ENCODE results near the gene ZNF527. TPM values are rescaled to one million over a fixed set of nuclear protein-coding genes. Genes with fewer than 3 reads are reported as not detected.
"Not testable (repeated sequence)": the region's sequence is repeated elsewhere in the genome, so short reads cannot be mapped to it uniquely, and the experiment has no call there.

ZNF527 gene
- polyA plus RNA-seq, 1 experiment: 4.0 TPM

DNA sequence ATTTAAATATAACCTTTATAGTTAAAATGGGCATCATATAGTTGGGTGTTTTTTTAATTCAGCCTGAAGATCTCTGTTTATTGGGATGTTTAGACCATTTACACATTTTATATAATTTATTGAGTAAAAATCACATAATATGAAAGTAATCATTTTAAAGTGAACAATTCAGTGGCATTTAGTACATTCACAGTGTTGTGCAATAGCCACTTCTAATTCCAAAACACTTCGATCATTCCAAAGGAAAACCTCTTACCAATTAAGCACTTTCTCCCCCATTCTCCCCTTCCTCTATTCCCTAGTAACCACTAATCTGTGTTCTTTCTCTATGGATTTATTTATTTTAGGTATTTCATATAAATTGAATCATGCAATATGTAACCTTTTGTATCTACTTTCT, 30.2 kb downstream of the ZNF527 start:
- CTCF ChIA-PET: no interaction called here
- DNase-seq (ENCODE audit: low read depth, low spot score): no peak
- Histone ChIP-seq H3K27ac (ENCODE audit: low read depth, low read length) (no peak overlapping the region), H3K4me3 (ENCODE audit: low read depth, low read length) (no peak overlapping the region), H3K9me3 (ENCODE audit: control insufficient read depth, insufficient read depth, low read length) (peaks cover 37% of the 10 kb centered on the region), H3K27me3 (ENCODE audit: control insufficient read depth, insufficient read depth, low read length) (no peaks in the 10 kb centered on the region)
- POLR2A ChIA-PET: no interaction called here
- TF ChIP-seq, protein P1, sequence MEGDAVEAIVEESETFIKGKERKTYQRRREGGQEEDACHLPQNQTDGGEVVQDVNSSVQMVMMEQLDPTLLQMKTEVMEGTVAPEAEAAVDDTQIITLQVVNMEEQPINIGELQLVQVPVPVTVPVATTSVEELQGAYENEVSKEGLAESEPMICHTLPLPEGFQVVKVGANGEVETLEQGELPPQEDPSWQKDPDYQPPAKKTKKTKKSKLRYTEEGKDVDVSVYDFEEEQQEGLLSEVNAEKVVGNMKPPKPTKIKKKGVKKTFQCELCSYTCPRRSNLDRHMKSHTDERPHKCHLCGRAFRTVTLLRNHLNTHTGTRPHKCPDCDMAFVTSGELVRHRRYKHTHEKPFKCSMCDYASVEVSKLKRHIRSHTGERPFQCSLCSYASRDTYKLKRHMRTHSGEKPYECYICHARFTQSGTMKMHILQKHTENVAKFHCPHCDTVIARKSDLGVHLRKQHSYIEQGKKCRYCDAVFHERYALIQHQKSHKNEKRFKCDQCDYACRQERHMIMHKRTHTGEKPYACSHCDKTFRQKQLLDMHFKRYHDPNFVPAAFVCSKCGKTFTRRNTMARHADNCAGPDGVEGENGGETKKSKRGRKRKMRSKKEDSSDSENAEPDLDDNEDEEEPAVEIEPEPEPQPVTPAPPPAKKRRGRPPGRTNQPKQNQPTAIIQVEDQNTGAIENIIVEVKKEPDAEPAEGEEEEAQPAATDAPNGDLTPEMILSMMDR (IDR thresholded peaks at IDR 0.05; ENCODE audit: low read depth, low read length): no peak

DNA sequence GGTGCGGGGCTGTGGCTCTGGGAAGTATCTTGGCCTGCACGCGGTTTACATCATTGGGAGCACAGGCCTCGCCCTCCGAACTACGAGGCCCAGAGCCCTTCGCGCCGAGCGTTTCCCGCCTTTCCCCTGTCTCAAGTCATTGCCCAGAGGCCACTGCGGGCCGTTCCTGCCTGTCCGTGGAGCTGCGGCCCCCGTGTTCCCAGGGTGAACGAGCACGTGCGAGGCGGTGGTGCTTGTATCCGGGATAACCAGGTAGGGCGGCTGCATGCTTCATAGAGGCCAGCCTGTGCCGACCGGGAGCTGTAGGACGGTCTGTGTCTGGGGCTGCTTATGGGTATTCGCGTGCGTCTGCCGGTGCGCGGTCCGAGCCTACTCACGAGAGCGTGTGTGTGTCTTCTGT, 32.5 kb downstream of the ZNF527 start:
- CTCF ChIA-PET: no interaction called here
- TF ChIP-seq, protein P1 (IDR thresholded peaks at IDR 0.05; ENCODE audit: low read depth, low read length): no peak

DNA sequence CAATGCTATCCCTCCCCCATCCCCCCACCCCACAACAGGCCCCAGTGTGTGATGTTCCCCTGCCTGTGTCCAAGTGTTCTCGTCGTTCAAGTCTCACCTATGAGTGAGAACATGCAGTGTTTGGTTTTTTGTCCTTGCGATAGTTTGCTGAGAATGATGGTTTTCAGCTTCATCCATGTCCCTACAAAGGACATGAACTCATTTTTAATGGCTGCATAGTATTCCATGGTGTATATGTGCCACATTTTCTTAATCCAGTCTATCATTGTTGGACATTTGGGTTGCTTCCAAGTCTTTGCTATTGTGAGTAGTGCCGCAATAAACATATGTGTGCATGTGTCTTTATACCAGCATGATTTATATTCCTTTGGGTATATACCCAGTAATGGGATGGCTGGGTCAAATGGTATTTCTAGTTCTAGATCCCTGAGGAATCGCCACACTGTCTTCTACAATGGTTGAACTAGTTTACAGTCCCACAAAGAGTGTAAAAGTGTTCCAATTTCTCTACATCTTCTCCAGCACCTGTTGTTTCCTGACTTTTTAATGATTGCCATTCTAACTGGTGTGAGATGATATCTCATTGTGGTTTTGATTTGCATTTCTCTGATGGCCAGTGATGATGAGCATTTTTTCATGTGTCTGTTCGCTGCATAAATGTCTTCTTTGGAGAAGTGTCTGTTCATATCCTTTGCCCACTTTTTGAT, 35.4 kb downstream of the ZNF527 start:
- CTCF ChIA-PET: not testable (repeated sequence)

More for the DNA sequence above, 32.5 kb downstream of the ZNF527 start:
- Histone ChIP-seq H3K27ac (ENCODE audit: low read depth, low read length) (no peak overlapping the region), H3K27me3 (ENCODE audit: control insufficient read depth, insufficient read depth, low read length) (no peaks in the 10 kb centered on the region), H3K9me3 (ENCODE audit: control insufficient read depth, insufficient read depth, low read length) (peaks cover 44% of the 10 kb centered on the region), H3K4me3 (ENCODE audit: low read depth, low read length) (no peak overlapping the region)
- no peak for DNase-seq (ENCODE audit: low read depth, low spot score)
- POLR2A ChIA-PET: no interaction called here

DNA sequence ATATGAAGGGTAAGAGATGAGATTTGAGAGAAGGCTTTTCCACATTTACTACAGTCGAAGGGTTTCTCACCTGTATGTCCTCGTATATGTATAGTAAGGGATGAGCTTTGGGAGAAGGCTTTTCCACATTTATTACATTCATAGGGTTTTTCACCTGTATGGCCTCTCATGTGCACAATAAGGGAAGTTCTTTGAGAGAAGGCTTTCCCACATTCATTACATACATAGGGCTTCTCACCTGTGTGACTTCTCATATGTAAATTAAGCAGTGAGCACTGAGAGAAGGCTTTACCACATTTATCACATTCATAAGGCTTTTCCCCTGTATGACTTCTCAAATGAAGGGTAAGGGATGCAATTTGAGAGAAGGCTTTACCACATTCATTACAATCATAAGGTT, 41.8 kb downstream of the ZNF527 start:
- Histone ChIP-seq H3K27me3 (ENCODE audit: control insufficient read depth, insufficient read depth, low read length) (no peaks in the 10 kb centered on the region), H3K27ac (ENCODE audit: low read depth, low read length) (no peak overlapping the region), H3K4me3 (ENCODE audit: low read depth, low read length) (no peak overlapping the region), H3K9me3 (ENCODE audit: control insufficient read depth, insufficient read depth, low read length) (peaks cover 32% of the 10 kb centered on the region)
- POLR2A ChIA-PET: no interaction called here
- DNase-seq (ENCODE audit: low read depth, low spot score): no peak
- CTCF ChIA-PET: no interaction called here
- TF ChIP-seq, protein P1 (IDR thresholded peaks at IDR 0.05; ENCODE audit: low read depth, low read length): no peak

More for the DNA sequence above, 35.4 kb downstream of the ZNF527 start:
- POLR2A ChIA-PET; H3K4me3 ChIP-seq (ENCODE audit: low read depth, low read length); H3K27ac ChIP-seq (ENCODE audit: low read depth, low read length); H3K27me3 ChIP-seq (ENCODE audit: control insufficient read depth, insufficient read depth, low read length); DNase-seq (ENCODE audit: low read depth, low spot score): not testable (repeated sequence)
- H3K9me3 ChIP-seq (ENCODE audit: control insufficient read depth, insufficient read depth, low read length): peaks cover 41% of the 10 kb centered on the region

DNA sequence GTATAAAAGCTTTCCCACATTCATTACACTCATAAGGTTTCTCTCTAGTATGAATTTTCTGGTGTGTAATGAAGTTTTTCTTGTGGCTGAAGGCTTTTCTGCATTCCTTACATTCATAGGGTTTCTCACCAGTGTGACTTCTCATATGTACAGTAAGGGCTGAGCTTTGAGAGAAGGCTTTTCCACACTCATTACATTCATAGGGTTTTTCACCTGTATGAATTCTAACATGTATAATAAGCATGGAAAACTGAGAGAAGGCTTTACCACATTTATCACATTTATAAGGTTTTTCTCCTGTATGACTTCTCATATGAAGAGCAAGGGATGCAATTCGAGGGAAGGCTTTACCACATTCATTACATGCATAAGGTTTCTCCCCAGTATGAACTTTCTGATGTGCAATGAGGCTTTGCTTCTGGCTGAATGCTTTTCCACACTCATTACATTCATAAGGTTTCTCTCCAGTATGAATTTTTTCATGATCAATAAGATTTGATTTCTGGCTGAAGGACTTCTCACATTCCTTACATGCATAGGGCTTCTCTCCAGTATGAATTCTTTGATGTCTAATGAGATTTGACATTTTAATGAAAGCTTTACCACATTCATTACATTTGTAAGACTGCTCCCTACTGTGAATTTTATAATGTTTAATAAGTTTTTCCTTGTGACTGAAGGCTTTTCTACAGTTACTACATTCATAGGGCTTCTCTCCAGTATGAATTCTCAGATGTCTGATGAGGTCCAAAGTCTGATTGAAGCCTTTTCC, 42.6 kb downstream of the ZNF527 start:
- H3K9me3 ChIP-seq (ENCODE audit: control insufficient read depth, insufficient read depth, low read length): peaks cover 27% of the 10 kb centered on the region
- H3K4me3 ChIP-seq (ENCODE audit: low read depth, low read length): no peak overlapping the region
- POLR2A ChIA-PET: no interaction called here
- H3K27ac ChIP-seq (ENCODE audit: low read depth, low read length): no peak overlapping the region
- TF ChIP-seq, protein P1 (IDR thresholded peaks at IDR 0.05; ENCODE audit: low read depth, low read length): no peak
- CTCF ChIA-PET: no interaction called here
- DNase-seq (ENCODE audit: low read depth, low spot score): no peak
- H3K27me3 ChIP-seq (ENCODE audit: control insufficient read depth, insufficient read depth, low read length): no peaks in the 10 kb centered on the region

Other genes with a start within 250 kb of the ZNF527 start
- gene ZNF585A, start 198.4 kb upstream of the ZNF527 start, polyA plus RNA-seq (2011; rRNA removed): 13.9 and 16.2 TPM in 2 replicates
- 14.9 and 16.9 TPM in 2 replicates for gene ZNF585B, start 160.6 kb upstream of the ZNF527 start, polyA plus RNA-seq (2011; rRNA removed)
- 4.1 and 5.6 TPM in 2 replicates for gene ZNF383, start 152.9 kb upstream of the ZNF527 start, polyA plus RNA-seq (2011; rRNA removed)
- gene ZNF569, start 96.3 kb downstream of the ZNF527 start, polyA plus RNA-seq (2011; rRNA removed): 3.2 and 4.0 TPM in 2 replicates
- gene ZNF570, start 98.3 kb downstream of the ZNF527 start, polyA plus RNA-seq (2011; rRNA removed): 4.8 and 5.4 TPM in 2 replicates
- 0.87 and 1.5 TPM in 2 replicates for gene ZNF793, start 135.8 kb downstream of the ZNF527 start, polyA plus RNA-seq (2011; rRNA removed)
- 1.6 and 2.2 TPM in 2 replicates for gene ZNF571, start 223.7 kb downstream of the ZNF527 start, polyA plus RNA-seq (2011; rRNA removed)
- gene ZNF540, start 223.8 kb downstream of the ZNF527 start, polyA plus RNA-seq (2011; rRNA removed): 0.41 and 0.48 TPM in 2 replicates

Data from AG04450 (cell line).